KMS-11 (cell line): ENCODE measurements around the gene ABHD6.

Experiments
- H2AFZ ChIP-seq: fragments of 200-600 bp; sonication (generic); 2 replicates; pipeline ENCODE4 v1.6.1; 2016; ENCODE audit warnings: antibody characterized with exemption, mixed run types, low read depth
- H3K27ac ChIP-seq: fragments of 200-600 bp; sonication (generic); 2 replicates; pipeline ENCODE4 v1.6.1; 2016; ENCODE audit warnings: mild to moderate bottlenecking, mixed run types
- H3K27me3 ChIP-seq: fragments of 200-600 bp; sonication (generic); 2 replicates; pipeline ENCODE4 v1.6.1; 2017; ENCODE audit warnings: mild to moderate bottlenecking, low read depth, mixed run types, moderate library complexity; ENCODE audit not compliant: insufficient read depth
- H3K36me3 ChIP-seq: fragments of 200-600 bp; sonication (generic); 2 replicates; pipeline ENCODE4 v1.6.1; 2017; ENCODE audit warnings: mild to moderate bottlenecking, mixed run types; ENCODE audit not compliant: insufficient read depth
- H3K4me1 ChIP-seq: fragments of 200-600 bp; sonication (generic); 2 replicates; pipeline ENCODE4 v1.6.1; 2016; ENCODE audit warnings: mild to moderate bottlenecking, low read depth, mixed run types; ENCODE audit not compliant: poor library complexity, severe bottlenecking
- H3K4me2 ChIP-seq: fragments of 200-600 bp; sonication (generic); 2 replicates; pipeline ENCODE4 v1.7.0; 2016; ENCODE audit warnings: mild to moderate bottlenecking, mixed run types
- H3K4me3 ChIP-seq: fragments of 200-600 bp; sonication (generic); IDR thresholded peaks from 2 replicates; pipeline ENCODE4 v1.6.1; 2017; ENCODE audit warnings: low read depth, low read length, mixed read lengths; ENCODE audit not compliant: insufficient read depth
- H3K79me2 ChIP-seq: fragments of 200-600 bp; sonication (generic); 2 replicates; pipeline ENCODE4 v1.6.1; 2016; ENCODE audit warnings: low read depth, mixed run types; ENCODE audit not compliant: insufficient read depth
- H3K9ac ChIP-seq: fragments of 200-600 bp; sonication (generic); 2 replicates; pipeline ENCODE4 v1.6.1; 2016; ENCODE audit warnings: mild to moderate bottlenecking, mixed run types
- H4K20me1 ChIP-seq: fragments of 200-600 bp; sonication (generic); 2 replicates; pipeline ENCODE4 v1.6.1; 2016; ENCODE audit warnings: mild to moderate bottlenecking, mixed run types; ENCODE audit not compliant: insufficient read depth
- CTCF ChIP-seq: fragments of 200-600 bp; sonication (generic); conservative IDR thresholded peaks from 2 replicates; pipeline ENCODE4 v1.6.1; 2017; ENCODE audit warnings: low read depth, mild to moderate bottlenecking, antibody characterized with exemption, low read length, moderate library complexity, mixed read lengths

Gene ABHD6

GRCh38 chr3:58329150-58329921 is 91.7 kb downstream of the ABHD6 start:
- Histone ChIP-seq H3K4me3 (no peak overlapping the region), H3K4me1 (peaks cover 16% of the 10 kb centered on the region), H3K27ac (no peak overlapping the region), H3K9ac (no peak overlapping the region), H3K79me2 (no peaks in the 10 kb centered on the region), H2AFZ (no peak overlapping the region), H3K4me2 (no peak overlapping the region), H3K27me3 (no peaks in the 10 kb centered on the region), H3K36me3 (no peaks in the 10 kb centered on the region), H4K20me1 (no peaks in the 10 kb centered on the region)
- no peak for TF ChIP-seq CTCF

GRCh38 chr3:58329922-58330413 is 92.4 kb downstream of the ABHD6 start:
- no peaks in the 10 kb centered on the region for H3K27me3 ChIP-seq
- no peaks in the 10 kb centered on the region for H3K79me2 ChIP-seq
- TF ChIP-seq CTCF = no peak
- H3K27ac ChIP-seq = no peak overlapping the region
- no peak overlapping the region for H3K4me2 ChIP-seq
- H3K4me3 ChIP-seq = no peak overlapping the region
- H3K4me1 ChIP-seq = peaks cover 19% of the 10 kb centered on the region
- H3K36me3 ChIP-seq = no peaks in the 10 kb centered on the region
- no peaks in the 10 kb centered on the region for H4K20me1 ChIP-seq
- H3K9ac ChIP-seq = no peak overlapping the region
- no peak overlapping the region for H2AFZ ChIP-seq

GRCh38 chr3:58331593-58332152 is 94.1 kb downstream of the ABHD6 start:
- Histone ChIP-seq H4K20me1 (no peaks in the 10 kb centered on the region), H3K27ac (no peak overlapping the region), H3K27me3 (no peaks in the 10 kb centered on the region), H3K79me2 (no peaks in the 10 kb centered on the region), H3K9ac (no peak overlapping the region), H3K4me2 (no peak overlapping the region), H2AFZ (no peak overlapping the region), H3K4me1 (peaks cover 24% of the 10 kb centered on the region), H3K36me3 (no peaks in the 10 kb centered on the region), H3K4me3 (no peak overlapping the region)
- no peak for TF ChIP-seq CTCF

- Histone ChIP-seq H3K79me2 (no peaks in the 10 kb centered on the region), H3K4me3 (peak within 1 kb of the TSS; percentile 62), H3K9ac (peak within 1 kb of the TSS; percentile 25; the same call in 1 of the 2 replicates), H3K36me3 (no peaks in the 10 kb centered on the region), H3K4me1 (peaks cover 24% of the 10 kb centered on the region), H3K27ac (no peak within 1 kb of the TSS), H3K4me2 (peak within 1 kb of the TSS; percentile 63), H2AFZ (peak within 1 kb of the TSS; percentile 79), H4K20me1 (no peaks in the 10 kb centered on the region), H3K27me3 (no peaks in the 10 kb centered on the region)
- no peak for TF ChIP-seq CTCF
These were observed 95.1 kb downstream of the ABHD6 start, which contains the start of gene PXK for GRCh38 chr3:58332575-58333188. Gene PXK, plus strand, starts transcription at chr3:58332892. Its CDS starts 97 bp downstream, at chr3:58332989.
